Transverse colon (tissue), 4 donors: ENCODE measurements around the gene TPRX1. TPM values are rescaled to one million over a fixed set of nuclear protein-coding genes. Genes with fewer than 3 reads are reported as not detected.

ENCODE experiments used
- DNase-seq: peaks from one replicate; pipeline ENCODE4 v3.0.0-alpha.2; 2019
- H3K27ac ChIP-seq, 4 donors: fragments of 200-600 bp; sonication (generic); 2 replicates each; pipeline ENCODE4 v1.5.1; 2016 to 2018; ENCODE audit warnings: inconsistent platforms in 4 of 4
- H3K27me3 ChIP-seq: fragments of 200-600 bp; sonication (generic); 2 replicates; pipeline ENCODE4 v1.5.1; 2017; ENCODE audit warnings: inconsistent platforms
- H3K36me3 ChIP-seq, 4 donors: fragments of 200-600 bp; sonication (generic); 2 replicates each; pipeline ENCODE4 v1.5.1; 2017 to 2019; ENCODE audit warnings: inconsistent platforms in 4 of 4
- H3K4me1 ChIP-seq, 4 donors: fragments of 200-600 bp; sonication (generic); 2 replicates each; pipeline ENCODE4 v1.5.1; 2017 to 2020; ENCODE audit warnings: inconsistent platforms in 4 of 4
- H3K4me3 ChIP-seq, 4 donors: fragments of 200-600 bp; sonication (generic); 1 replicate in 1 of 4; 2 replicates in 3 of 4; pipeline versions ENCODE4 v1.5.1 to v1.6.1; 2017 to 2019; ENCODE audit warnings: inconsistent platforms in 4 of 4
- H3K9me3 ChIP-seq, 2 donors: fragments of 200-600 bp; sonication (generic); 2 replicates each; pipeline ENCODE4 v1.5.1; 2017 to 2019; ENCODE audit warnings: inconsistent platforms in 2 of 2
- EP300 ChIP-seq: sonication (generic); formaldehyde crosslinking; IDR thresholded peaks from one replicate; pipeline ENCODE4 v1.6.1; 2017; ENCODE audit warnings: antibody characterized with exemption, low read depth
- POLR2A ChIP-seq: fragments of 450-650 bp; IDR thresholded peaks from one replicate; pipeline ENCODE4 v1.6.1; 2016; ENCODE audit warnings: antibody characterized with exemption, mild to moderate bottlenecking, moderate library complexity
- POLR2AphosphoS5 ChIP-seq, 3 donors: sonication (generic); formaldehyde crosslinking; IDR thresholded peaks; one replicate each; pipeline ENCODE4 v1.6.1; 2016; ENCODE audit warnings: antibody characterized with exemption in 3 of 3
- WGBS, 2 donors: methylation state at CpG; one replicate each; pipeline ENCODE4 v1.1.5; 2018; ENCODE audit warnings: low coverage in 1 of 2; 5-methylcytosine and 5-hydroxymethylcytosine counted together
- in situ Hi-C, 4 donors: fragments of 200-750 bp; cut with MboI; loops; one replicate each; pipeline versions ENCODE4 v1.15.0 to v1.15.1; 2017; ENCODE audit warnings: low sequenced_read_pairs in 3 of 4, low pct_ligation_motif_present in 1 of 4, low pct_unique_long_range_greater_than_20kb in 1 of 4
- intact Hi-C: fragments of 100-400 bp; cut with DNase I; formaldehyde crosslinking; loops from one replicate; pipeline ENCODE4 v1.15.1; 2023; ENCODE audit warnings: low total_unique reads
- total RNA-seq, 4 donors: library from RNA; depleted of rRNA; stranded (reverse); fragments of >200 nt; gene quantifications; one replicate each; pipeline ENCODE4 v1.1.0, GENCODE V29; 2016
- TF ChIP-seq, protein P1 (sequence below), 5 experiments: fragments of 200-600 bp in 3 of 5; fragments of 450-650 bp in 2 of 5; sonication (generic) in 3 of 5; IDR thresholded peaks; 1 replicate in 2 of 5; 2 replicates in 3 of 5; pipeline ENCODE4 v1.5.1; 2016 to 2017; ENCODE audit warnings: antibody characterized with exemption in 5 of 5, inconsistent platforms in 3 of 5, mild to moderate bottlenecking in 2 of 5, moderate library complexity in 1 of 5

TPRX1 gene
- total RNA-seq, 4 donors from 2014 or later, result not detected

- Histone ChIP-seq H3K27me3 (no peaks in the 10 kb centered on the region), H3K9me3 (no peaks in the 10 kb centered on the region), H3K36me3 (peaks cover 0 to 33% (median 13%) of the 10 kb centered on the region in 4 donors), H3K4me3 (no peak overlapping the region), H3K4me1 (peaks cover 0 to 22% (median 12%) of the 10 kb centered on the region in 4 donors), H3K27ac (peak overlapping the region; percentile 59 to 82 (median 76))
- TF ChIP-seq EP300 (no peak), POLR2A (no peak), POLR2AphosphoS5 (IDR thresholded peaks at IDR 0.05) (no peak)
- TF ChIP-seq, protein P1, sequence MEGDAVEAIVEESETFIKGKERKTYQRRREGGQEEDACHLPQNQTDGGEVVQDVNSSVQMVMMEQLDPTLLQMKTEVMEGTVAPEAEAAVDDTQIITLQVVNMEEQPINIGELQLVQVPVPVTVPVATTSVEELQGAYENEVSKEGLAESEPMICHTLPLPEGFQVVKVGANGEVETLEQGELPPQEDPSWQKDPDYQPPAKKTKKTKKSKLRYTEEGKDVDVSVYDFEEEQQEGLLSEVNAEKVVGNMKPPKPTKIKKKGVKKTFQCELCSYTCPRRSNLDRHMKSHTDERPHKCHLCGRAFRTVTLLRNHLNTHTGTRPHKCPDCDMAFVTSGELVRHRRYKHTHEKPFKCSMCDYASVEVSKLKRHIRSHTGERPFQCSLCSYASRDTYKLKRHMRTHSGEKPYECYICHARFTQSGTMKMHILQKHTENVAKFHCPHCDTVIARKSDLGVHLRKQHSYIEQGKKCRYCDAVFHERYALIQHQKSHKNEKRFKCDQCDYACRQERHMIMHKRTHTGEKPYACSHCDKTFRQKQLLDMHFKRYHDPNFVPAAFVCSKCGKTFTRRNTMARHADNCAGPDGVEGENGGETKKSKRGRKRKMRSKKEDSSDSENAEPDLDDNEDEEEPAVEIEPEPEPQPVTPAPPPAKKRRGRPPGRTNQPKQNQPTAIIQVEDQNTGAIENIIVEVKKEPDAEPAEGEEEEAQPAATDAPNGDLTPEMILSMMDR (IDR thresholded peaks at IDR 0.05), result no peak
- WGBS, 2 donors, result 53 to 69% methylated on average over 7 to 14 of the region's 14 CpGs
- in situ Hi-C loops (no loop called here), intact Hi-C loops (no loop called here)
- DNase-seq, result peak; percentile 61
These were observed 46.5 kb downstream of the TPRX1 start for GRCh38 chr19:47757617-47758442.

DNA sequence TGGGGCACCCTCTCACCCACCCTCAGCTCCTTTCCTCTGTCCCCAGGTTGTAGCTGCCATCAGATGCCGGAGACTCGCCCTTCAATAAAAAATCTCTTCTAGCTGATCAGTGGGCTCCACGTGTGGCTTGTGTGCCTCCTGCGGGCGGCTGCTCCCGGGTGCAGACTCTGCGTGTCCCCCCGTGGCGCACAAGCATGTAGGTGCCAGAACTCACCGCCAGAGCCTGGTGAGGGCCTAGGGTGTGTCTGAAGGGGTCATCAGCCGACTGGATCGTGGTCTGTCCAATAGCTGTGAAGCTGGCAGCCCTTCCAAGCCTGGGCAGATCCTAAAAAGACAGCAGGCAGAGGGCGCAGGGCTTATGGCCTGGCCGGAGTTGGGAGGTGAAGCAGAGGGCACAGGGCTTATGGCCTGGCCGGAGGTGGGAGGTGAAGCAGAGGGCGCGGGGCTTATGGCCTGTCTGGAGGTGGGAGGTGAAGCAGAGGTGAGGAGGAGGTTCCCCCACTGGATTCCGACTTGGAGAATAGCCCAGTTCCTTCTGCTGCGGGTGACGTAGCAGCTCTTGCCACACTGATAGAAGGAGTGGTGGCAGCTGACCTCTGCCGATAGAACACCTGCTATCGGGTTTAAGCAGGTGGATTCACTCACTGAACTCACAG, 47.3 kb downstream of the TPRX1 start:
- H3K36me3 ChIP-seq, result peaks cover 0 to 40% (median 17%) of the 10 kb centered on the region in 4 donors
- in situ Hi-C loops, result no loop called here
- intact Hi-C loops, result no loop called here

DNA sequence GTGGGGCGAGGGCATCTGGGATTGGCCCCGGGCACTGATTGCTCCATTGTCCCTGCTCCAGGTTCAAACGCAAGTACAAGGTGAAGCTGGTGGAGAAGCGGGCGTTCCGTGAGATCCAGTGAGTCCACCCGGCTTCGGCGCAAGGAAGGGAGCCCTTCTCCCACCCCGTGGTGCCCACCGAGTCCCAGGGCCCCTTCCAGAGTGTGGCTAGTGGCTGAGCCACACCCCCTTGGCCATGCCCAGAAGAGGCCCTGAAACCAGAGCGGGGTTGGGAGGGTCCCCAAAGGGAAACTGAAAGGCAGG, 47.8 kb downstream of the TPRX1 start:
- H3K4me1 ChIP-seq, result peaks cover 0 to 22% (median 12%) of the 10 kb centered on the region in 4 donors
- no peaks in the 10 kb centered on the region for H3K27me3 ChIP-seq
- TF ChIP-seq, protein P1 (IDR thresholded peaks at IDR 0.05), result no peak
- TF ChIP-seq EP300, result no peak
- TF ChIP-seq POLR2A, result no peak
- no peak for TF ChIP-seq POLR2AphosphoS5 (IDR thresholded peaks at IDR 0.05)
- DNase-seq, result no peak
- intact Hi-C loops, result no loop called here
- peak overlapping the region in 3 of 4 donors; percentile 75 to 82 (median 78) for H3K27ac ChIP-seq
- H3K4me3 ChIP-seq, result no peak overlapping the region
- WGBS, 2 donors, result 80 to 81% methylated on average over 1 to 12 of the region's 12 CpGs
- in situ Hi-C loops, result no loop called here
- no peaks in the 10 kb centered on the region for H3K9me3 ChIP-seq
- H3K36me3 ChIP-seq, result peaks cover 0 to 43% (median 19%) of the 10 kb centered on the region in 4 donors

More for the DNA sequence above, 47.3 kb downstream of the TPRX1 start:
- WGBS, 2 donors, result 64% methylated on average over 18 of the region's 22 CpGs; no CpG with 5 or more reads in 1 of the 2 donors
- H3K27me3 ChIP-seq, result no peaks in the 10 kb centered on the region
- peak; percentile 69 for DNase-seq
- peaks cover 0 to 22% (median 12%) of the 10 kb centered on the region in 4 donors for H3K4me1 ChIP-seq
- TF ChIP-seq POLR2A (no peak), POLR2AphosphoS5 (IDR thresholded peaks at IDR 0.05) (no peak), EP300 (no peak)
- TF ChIP-seq, protein P1 (IDR thresholded peaks at IDR 0.05), result no peak
- peak overlapping the region; percentile 59 to 82 (median 76) for H3K27ac ChIP-seq
- no peak overlapping the region for H3K4me3 ChIP-seq
- no peaks in the 10 kb centered on the region for H3K9me3 ChIP-seq
